GM12878 (cell line): Measurements from ENCODE around the gene RPS8. TPM values are rescaled to one million over a fixed set of nuclear protein-coding genes. Genes with fewer than 3 reads are reported as not detected.

Experiments
- BCL3 ChIP-seq: IDR thresholded peaks from 2 replicates; pipeline ENCODE4 v1.6.1; 2011; ENCODE audit warnings: borderline replicate concordance, low read depth, mild to moderate bottlenecking, moderate library complexity, low read length; ENCODE audit not compliant: insufficient read depth, poor library complexity, severe bottlenecking
- CHD1 ChIP-seq: IDR thresholded peaks from 2 replicates; pipeline ENCODE4 v1.6.1; 2012; ENCODE audit warnings: low read depth, low read length, improper control_type of control experiment
- CREB1 ChIP-seq: IDR thresholded peaks from 2 replicates; pipeline ENCODE4 v1.6.1; 2012; ENCODE audit warnings: low read depth, mild to moderate bottlenecking, inconsistent platforms
- ELK1 ChIP-seq: IDR thresholded peaks from 2 replicates; pipeline ENCODE4 v1.6.1; 2012; ENCODE audit warnings: low read depth, low read length, improper control_type of control experiment
- HDAC6 ChIP-seq: fragments of 200-600 bp; sonication (generic); IDR thresholded peaks from one replicate; pipeline ENCODE4 v1.8.0; 2017; ENCODE audit warnings: antibody characterized with exemption; ENCODE audit not compliant: unreplicated experiment
- HDGF ChIP-seq: fragments of 450-650 bp; IDR thresholded peaks from 2 replicates; pipeline ENCODE4 v1.6.1; 2016; ENCODE audit warnings: antibody characterized with exemption
- KDM1A ChIP-seq: fragments of 200-600 bp; sonication (generic); IDR thresholded peaks from 2 replicates; pipeline ENCODE4 v1.6.1; 2016; ENCODE audit warnings: borderline replicate concordance
- MAX ChIP-seq: IDR thresholded peaks from 2 replicates; pipeline ENCODE4 v1.6.1; 2012; ENCODE audit warnings: low read depth, low read length, improper control_type of control experiment
- NFXL1 ChIP-seq: fragments of 450-650 bp; IDR thresholded peaks from 2 replicates; pipeline ENCODE4 v1.6.1; 2017; ENCODE audit warnings: antibody characterized with exemption, mild to moderate bottlenecking, borderline replicate concordance
- NKRF ChIP-seq: fragments of 450-650 bp; conservative IDR thresholded peaks from 2 replicates; pipeline ENCODE4 v1.6.1; 2017; ENCODE audit warnings: mild to moderate bottlenecking, moderate library complexity
- NR2C1 ChIP-seq: fragments of 450-650 bp; IDR thresholded peaks from 2 replicates; pipeline ENCODE4 v1.6.1; 2017; ENCODE audit warnings: antibody characterized with exemption, mild to moderate bottlenecking, moderate library complexity
- NR2C2 ChIP-seq: IDR thresholded peaks from 2 replicates; pipeline ENCODE4 v1.6.1; 2011; ENCODE audit warnings: borderline replicate concordance, low read depth; ENCODE audit not compliant: control insufficient read depth, insufficient read length
- PRDM15 ChIP-seq: fragments of 450-650 bp; formaldehyde crosslinking; IDR thresholded peaks from 2 replicates; pipeline ENCODE4 v1.4.0; 2020; ENCODE audit warnings: mild to moderate bottlenecking, moderate library complexity
- SKIL ChIP-seq: fragments of 450-650 bp; IDR thresholded peaks from 2 replicates; pipeline ENCODE4 v1.6.1; 2017; ENCODE audit warnings: mild to moderate bottlenecking, low read depth, inconsistent platforms; ENCODE audit not compliant: poor library complexity, severe bottlenecking
- SMAD5 ChIP-seq: IDR thresholded peaks from 2 replicates; pipeline ENCODE4 v1.6.1; 2016; ENCODE audit warnings: antibody characterized with exemption, low read depth
- ZNF622 ChIP-seq: fragments of 450-650 bp; IDR thresholded peaks from 2 replicates; pipeline ENCODE4 v1.6.1; 2017; ENCODE audit warnings: mild to moderate bottlenecking, inconsistent platforms
- polyA plus RNA-seq, 11 experiments: library from polyadenylated mRNA; depleted of rRNA in 4 of 11; unstranded in 6 of 11; stranded (reverse) in 5 of 11; fragments of >200 nt; fragmentation: Nextera tagmentation in 4 of 11; fragmentation: Illumina TruSeq in 1 of 11; extraction: Ambion mirVana in 4 of 11; extraction: Trizol in 1 of 11; gene quantifications; 1 replicate in 1 of 11; 2 replicates in 10 of 11; pipeline versions ENCODE4 v1.2.1 to v1.2.3, GENCODE V29; 2011 to 2016; ENCODE audit warnings: inconsistent platforms in 2 of 11, missing spikeins in 2 of 11, low read depth in 1 of 11
- total RNA-seq, 4 experiments: library from RNA; depleted of rRNA in 3 of 4; stranded (reverse); fragments of >200 nt in 3 of 4; fragmentation: Illumina TruSeq in 1 of 4; extraction: Trizol in 1 of 4; gene quantifications; 2 replicates each; pipeline versions ENCODE4 v1.2.1 to v1.2.3, GENCODE V29; 2013 to 2021

RPS8 gene
- total and polyA plus RNA-seq, 10 of the 15 experiments (the other 5 are each of a cell fraction or from before 2014, with no cell fraction given), result 1,296 to 3,461 (median 2,877) TPM

- TF ChIP-seq MAX (peak; percentile 95), NR2C2 (no peak), SKIL (no peak), PRDM15 (CRISPR knock-in tag) (no peak), NKRF (peak; percentile 79), KDM1A (no peak), CREB1 (peak; percentile 100), SMAD5 (peak; percentile 98), CHD1 (peak; percentile 57; the same call in 1 of the 2 replicates), NR2C1 (peak; percentile 73), HDAC6 (peak; percentile 70), BCL3 (peak; percentile 44), ELK1 (0 out of 2 replicates have a peak, but pooled peaks have one; percentile 37), ZNF622 (no peak), HDGF (peak; percentile 77), NFXL1 (no peak)
These were observed at the start of gene RPS8 (continued) for GRCh38 chr1:44775078-44775929.
